Sigmoid colon (tissue), 7 donors: ENCODE results near the gene IL16. TPM values are rescaled to one million over a fixed set of nuclear protein-coding genes. Genes with fewer than 3 reads are reported as not detected.

ENCODE experiments used
- DNase-seq: peaks from one replicate; pipeline ENCODE4 v3.0.0-alpha.2; 2019
- H3K27ac ChIP-seq, 4 donors: fragments of 200-600 bp; sonication (generic); one replicate each; pipeline ENCODE4 v1.5.1; 2016 to 2019; ENCODE audit warnings: mild to moderate bottlenecking in 1 of 4
- H3K27me3 ChIP-seq, 3 donors: fragments of 200-600 bp; sonication (generic); one replicate each; pipeline ENCODE4 v1.5.1; 2019; ENCODE audit warnings: mild to moderate bottlenecking in 1 of 3
- H3K36me3 ChIP-seq, 4 donors: fragments of 200-600 bp; sonication (generic); one replicate each; pipeline ENCODE4 v1.5.1; 2016 to 2019
- H3K4me1 ChIP-seq, 4 donors: fragments of 200-600 bp; sonication (generic); one replicate each; pipeline ENCODE4 v1.5.1; 2017 to 2019
- H3K4me3 ChIP-seq, 4 donors: fragments of 200-600 bp; sonication (generic); one replicate each; pipeline ENCODE4 v1.5.1; 2017 to 2019; ENCODE audit warnings: mild to moderate bottlenecking in 2 of 4, moderate library complexity in 1 of 4
- H3K9me3 ChIP-seq, 4 donors: fragments of 200-600 bp in 3 of 4; sonication (generic) in 3 of 4; one replicate each; pipeline versions ENCODE4 v1.5.1 to v1.6.1; 2013 to 2019
- EP300 ChIP-seq, 4 donors: sonication (generic); formaldehyde crosslinking; IDR thresholded peaks; one replicate each; pipeline ENCODE4 v1.6.1; 2017; ENCODE audit warnings: antibody characterized with exemption in 4 of 4
- POLR2A ChIP-seq, 2 donors: fragments of 450-650 bp; IDR thresholded peaks; one replicate each; pipeline ENCODE4 v1.6.1; 2016; ENCODE audit warnings: antibody characterized with exemption in 2 of 2, mild to moderate bottlenecking in 2 of 2, moderate library complexity in 2 of 2
- POLR2AphosphoS5 ChIP-seq, 4 donors: sonication (generic); formaldehyde crosslinking; IDR thresholded peaks; one replicate each; pipeline ENCODE4 v1.6.1; 2017; ENCODE audit warnings: antibody characterized with exemption in 4 of 4
- WGBS, 2 donors: extraction: QIAGEN DNeasy Blood & Tissue Kit; methylation state at CpG; one replicate each; pipeline ENCODE4 v1.1.7; 2013; 5-methylcytosine and 5-hydroxymethylcytosine counted together
- intact Hi-C: fragments of 100-400 bp; cut with DNase I; formaldehyde crosslinking; loops from one replicate; pipeline ENCODE4 v1.15.1; 2023
- polyA plus RNA-seq, 3 donors: library from polyadenylated mRNA; stranded (reverse); fragments of 200-250 nt; gene quantifications; one replicate each; pipeline ENCODE4 v1.2.3, GENCODE V29; 2013
- total RNA-seq, 4 donors: library from RNA; depleted of rRNA; stranded (reverse); fragments of >200 nt; gene quantifications; one replicate each; pipeline ENCODE4 v1.1.0, GENCODE V29; 2016
- TF ChIP-seq, protein P1 (sequence below), 4 experiments: fragments of 450-650 bp in 3 of 4; fragments of 200-600 bp in 1 of 4; IDR thresholded peaks; one replicate each; pipeline ENCODE4 v1.5.1; 2016 to 2019; ENCODE audit warnings: antibody characterized with exemption in 4 of 4, mild to moderate bottlenecking in 3 of 4, moderate library complexity in 2 of 4
- donor health status: healthy with polysubstance abuse.
- donor health status: Bipolar disorder and iron deficiency.
- donor health status: healthy.

IL16 gene
- total and polyA plus RNA-seq, 7 donors: 3.0 to 52.8 (median 8.9) TPM

DNA sequence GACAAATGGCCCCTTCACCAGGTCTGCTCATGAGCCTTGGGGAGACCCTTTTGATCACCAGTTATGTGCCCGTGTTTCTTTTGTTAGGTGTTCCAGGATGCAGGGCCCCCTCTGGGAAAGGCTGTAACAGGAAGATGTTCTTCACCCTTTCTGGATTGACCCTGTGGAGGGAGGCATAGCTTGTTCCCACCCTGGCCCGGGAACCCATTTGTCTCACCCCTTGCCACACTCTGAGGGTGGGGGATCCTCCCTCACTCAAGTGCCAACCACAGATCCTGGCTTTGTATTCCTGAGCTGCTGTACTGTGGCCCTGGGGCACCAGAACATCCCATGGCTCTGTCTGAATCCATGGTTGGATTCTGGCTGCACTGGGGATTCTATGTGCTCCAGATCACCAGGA lies 18.9 kb downstream of the IL16 start:
- Histone ChIP-seq H3K27me3 (no peaks in the 10 kb centered on the region), H3K36me3 (no peaks in the 10 kb centered on the region), H3K27ac (no peak overlapping the region), H3K4me1 (no peaks in the 10 kb centered on the region), H3K9me3 (peaks cover 0 to 7% (median 0%) of the 10 kb centered on the region in 4 donors), H3K4me3 (no peak overlapping the region)
- whole genome bisulfite sequencing, 2 donors: 85 to 94% methylated on average over 2 of the region's 2 CpGs
- TF ChIP-seq EP300 (IDR thresholded peaks at IDR 0.05): no peak
- TF ChIP-seq POLR2AphosphoS5 (IDR thresholded peaks at IDR 0.05): no peak
- no peak for TF ChIP-seq POLR2A (IDR thresholded peaks at IDR 0.05)
- TF ChIP-seq, protein P1, sequence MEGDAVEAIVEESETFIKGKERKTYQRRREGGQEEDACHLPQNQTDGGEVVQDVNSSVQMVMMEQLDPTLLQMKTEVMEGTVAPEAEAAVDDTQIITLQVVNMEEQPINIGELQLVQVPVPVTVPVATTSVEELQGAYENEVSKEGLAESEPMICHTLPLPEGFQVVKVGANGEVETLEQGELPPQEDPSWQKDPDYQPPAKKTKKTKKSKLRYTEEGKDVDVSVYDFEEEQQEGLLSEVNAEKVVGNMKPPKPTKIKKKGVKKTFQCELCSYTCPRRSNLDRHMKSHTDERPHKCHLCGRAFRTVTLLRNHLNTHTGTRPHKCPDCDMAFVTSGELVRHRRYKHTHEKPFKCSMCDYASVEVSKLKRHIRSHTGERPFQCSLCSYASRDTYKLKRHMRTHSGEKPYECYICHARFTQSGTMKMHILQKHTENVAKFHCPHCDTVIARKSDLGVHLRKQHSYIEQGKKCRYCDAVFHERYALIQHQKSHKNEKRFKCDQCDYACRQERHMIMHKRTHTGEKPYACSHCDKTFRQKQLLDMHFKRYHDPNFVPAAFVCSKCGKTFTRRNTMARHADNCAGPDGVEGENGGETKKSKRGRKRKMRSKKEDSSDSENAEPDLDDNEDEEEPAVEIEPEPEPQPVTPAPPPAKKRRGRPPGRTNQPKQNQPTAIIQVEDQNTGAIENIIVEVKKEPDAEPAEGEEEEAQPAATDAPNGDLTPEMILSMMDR (IDR thresholded peaks at IDR 0.05): no peak
- DNase-seq: no peak
- intact Hi-C loops: no loop called here

DNA sequence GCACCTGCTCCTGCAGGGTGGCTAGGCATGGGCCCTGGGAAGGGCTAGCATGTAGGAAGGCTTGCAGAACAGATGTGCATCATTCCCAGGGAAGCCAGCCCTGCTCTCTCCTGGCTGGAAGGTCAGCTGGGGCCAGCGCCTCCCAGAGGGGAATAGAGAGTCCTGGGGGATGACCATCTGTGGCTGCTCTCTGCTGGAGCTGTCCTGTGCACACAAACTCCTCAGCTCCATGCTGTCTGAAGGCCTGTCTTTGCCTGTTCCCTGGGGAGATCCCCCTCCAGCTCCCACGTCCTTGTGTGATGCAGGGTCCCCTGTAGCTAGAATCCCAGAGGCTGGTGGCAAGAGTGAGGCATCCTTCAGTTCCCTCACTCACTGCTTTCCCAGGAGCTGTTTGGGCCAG lies 19.3 kb downstream of the IL16 start:
- no peaks in the 10 kb centered on the region for H3K4me1 ChIP-seq
- TF ChIP-seq EP300 (IDR thresholded peaks at IDR 0.05) (no peak), POLR2AphosphoS5 (IDR thresholded peaks at IDR 0.05) (no peak), POLR2A (IDR thresholded peaks at IDR 0.05) (no peak)
- TF ChIP-seq, protein P1 (IDR thresholded peaks at IDR 0.05): no peak
- H3K27me3 ChIP-seq: no peaks in the 10 kb centered on the region
- intact Hi-C loops: no loop called here
- H3K36me3 ChIP-seq: no peaks in the 10 kb centered on the region
- no peak for DNase-seq
- H3K4me3 ChIP-seq: no peak overlapping the region
- no peak overlapping the region for H3K27ac ChIP-seq
- peaks cover 0 to 7% (median 0%) of the 10 kb centered on the region in 4 donors for H3K9me3 ChIP-seq
- WGBS, 2 donors: 30 to 73% methylated on average over 2 of the region's 2 CpGs

DNA sequence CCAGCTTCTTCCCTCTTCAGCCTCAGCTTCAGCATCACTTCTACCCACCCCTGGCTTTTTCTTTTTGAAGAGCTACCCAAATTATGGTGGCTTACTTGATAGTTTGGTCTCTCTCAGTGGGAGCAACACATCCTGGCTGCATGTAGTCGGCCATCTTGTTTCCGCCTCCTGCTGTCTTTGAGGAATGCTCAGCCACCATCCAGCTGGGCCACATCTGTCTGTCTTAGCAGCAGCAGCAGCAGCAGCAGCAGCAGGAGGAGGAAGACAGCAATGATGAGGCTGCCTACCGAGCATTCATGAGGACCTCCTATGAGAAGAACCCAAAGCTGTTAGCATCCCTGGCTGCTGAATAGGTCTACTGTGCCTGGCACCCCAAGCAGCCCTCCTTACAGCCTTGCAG lies 19.7 kb downstream of the IL16 start:
- no peaks in the 10 kb centered on the region for H3K36me3 ChIP-seq
- H3K4me3 ChIP-seq: no peak overlapping the region
- no peaks in the 10 kb centered on the region for H3K4me1 ChIP-seq
- intact Hi-C loops: no loop called here
- H3K9me3 ChIP-seq: peaks cover 0 to 7% (median 0%) of the 10 kb centered on the region in 4 donors
- DNase-seq: no peak
- no peak overlapping the region for H3K27ac ChIP-seq
- no peaks in the 10 kb centered on the region for H3K27me3 ChIP-seq
- 75 to 79% methylated on average over 3 of the region's 3 CpGs for WGBS, 2 donors
- TF ChIP-seq POLR2A (IDR thresholded peaks at IDR 0.05): no peak
- no peak for TF ChIP-seq POLR2AphosphoS5 (IDR thresholded peaks at IDR 0.05)
- no peak for TF ChIP-seq EP300 (IDR thresholded peaks at IDR 0.05)
- TF ChIP-seq, protein P1 (IDR thresholded peaks at IDR 0.05): no peak

DNA sequence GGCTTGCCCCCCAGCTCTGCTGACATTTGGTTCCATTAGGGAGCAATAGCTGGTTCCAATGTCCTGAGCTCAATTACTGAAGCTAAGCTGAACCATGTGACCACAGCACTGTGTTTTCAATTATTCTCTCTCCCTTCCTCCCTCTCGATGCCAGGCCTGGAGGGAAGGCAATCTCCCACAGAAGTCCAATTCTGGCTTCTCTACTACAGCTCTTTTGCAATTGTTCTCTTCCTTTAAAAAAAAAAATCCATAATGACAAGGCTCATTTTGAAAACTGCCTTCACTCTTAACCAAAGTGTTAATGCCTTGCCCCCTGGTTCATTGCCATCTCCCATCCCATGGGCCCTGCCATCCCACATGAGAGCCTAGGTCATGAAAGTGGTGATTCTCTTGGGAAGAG lies 24.8 kb downstream of the IL16 start:
- peak; percentile 72 for DNase-seq
- intact Hi-C loops: no loop called here
- no peaks in the 10 kb centered on the region for H3K36me3 ChIP-seq
- H3K27ac ChIP-seq: peak overlapping the region in 2 of 4 donors; percentile 1 to 50
- no peaks in the 10 kb centered on the region for H3K9me3 ChIP-seq
- no peaks in the 10 kb centered on the region for H3K27me3 ChIP-seq
- H3K4me3 ChIP-seq: no peak overlapping the region
- no peaks in the 10 kb centered on the region for H3K4me1 ChIP-seq
- WGBS, 2 donors: 79 to 88% methylated on average over 1 of the region's 1 CpG
- TF ChIP-seq, protein P1 (IDR thresholded peaks at IDR 0.05): no peak
- TF ChIP-seq POLR2AphosphoS5 (IDR thresholded peaks at IDR 0.05): no peak
- TF ChIP-seq POLR2A (IDR thresholded peaks at IDR 0.05): no peak
- no peak for TF ChIP-seq EP300 (IDR thresholded peaks at IDR 0.05)

DNA sequence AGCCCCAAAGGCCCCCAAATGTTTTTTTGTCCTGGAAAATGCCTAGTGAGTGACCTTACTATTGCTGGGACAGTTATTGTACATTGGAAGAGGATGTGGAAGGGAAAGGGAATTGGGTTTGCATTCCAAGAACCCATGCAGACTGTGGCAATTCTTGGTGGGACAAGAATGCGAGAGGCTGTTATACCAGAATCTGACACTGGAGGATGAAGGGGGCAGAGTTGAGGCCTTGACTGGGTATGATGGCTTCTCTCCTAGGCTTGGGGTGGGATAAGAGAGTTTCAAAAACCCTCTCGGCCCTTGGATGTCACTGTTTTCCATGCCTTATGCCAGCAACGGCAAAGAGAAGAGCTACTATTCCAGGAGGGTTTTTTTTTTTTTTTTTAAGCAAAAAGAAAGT lies 25.3 kb downstream of the IL16 start:
- H3K4me3 ChIP-seq: no peak overlapping the region
- H3K36me3 ChIP-seq: no peaks in the 10 kb centered on the region
- TF ChIP-seq EP300 (IDR thresholded peaks at IDR 0.05): no peak
- TF ChIP-seq POLR2AphosphoS5 (IDR thresholded peaks at IDR 0.05): no peak
- no peak for TF ChIP-seq POLR2A (IDR thresholded peaks at IDR 0.05)
- TF ChIP-seq, protein P1 (IDR thresholded peaks at IDR 0.05): no peak
- H3K27me3 ChIP-seq: no peaks in the 10 kb centered on the region
- no peak for DNase-seq
- intact Hi-C loops: no loop called here
- H3K4me1 ChIP-seq: no peaks in the 10 kb centered on the region
- H3K27ac ChIP-seq: peak overlapping the region in 1 of 4 donors; percentile 50
- H3K9me3 ChIP-seq: no peaks in the 10 kb centered on the region
- WGBS, 2 donors: 84 to 85% methylated on average over 3 of the region's 3 CpGs
